GM12891 (cell line): ENCODE measurements around the gene FOXL1.

Experiments used
- POLR2A ChIP-seq: IDR thresholded peaks from 2 replicates; pipeline ENCODE4 v1.6.1; 2011; ENCODE audit warnings: low read depth, low read length, control low read depth
- SPI1 ChIP-seq: IDR thresholded peaks from 2 replicates; pipeline ENCODE4 v1.6.1; 2011; ENCODE audit warnings: low read depth, low read length, control low read depth
- TAF1 ChIP-seq: IDR thresholded peaks from 2 replicates; pipeline ENCODE4 v1.6.1; 2011; ENCODE audit warnings: low read depth, low read length, control low read depth

DNA sequence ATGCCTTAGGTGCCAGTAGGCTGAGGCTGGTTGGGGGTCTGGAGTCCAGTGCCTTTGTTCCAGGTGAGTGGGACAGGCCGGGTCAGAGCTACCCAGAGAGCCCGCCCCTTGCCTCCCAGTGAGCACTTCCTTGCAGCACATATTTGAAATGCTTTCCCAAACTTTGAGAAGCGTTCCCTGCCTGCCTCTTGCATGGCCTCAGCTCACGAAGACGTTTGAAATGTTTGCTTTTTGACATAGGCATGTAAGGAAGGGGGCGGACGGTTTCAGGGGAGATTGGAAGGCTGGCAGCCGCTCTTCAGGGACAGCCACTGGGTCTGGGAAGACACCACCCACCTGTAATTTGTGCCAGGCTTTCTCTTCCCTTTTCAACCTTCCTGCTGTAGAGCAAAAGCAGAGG lies 5.1 kb upstream of the FOXL1 start:
- TF ChIP-seq TAF1 = no peak
- TF ChIP-seq POLR2A = no peak
- no peak for TF ChIP-seq SPI1
